Superior temporal gyrus (tissue), 1 donor: ENCODE measurements around the gene BCORL1.

Experiments used
- DNase-seq: peaks from one replicate; pipeline ENCODE4 v3.0.0-alpha.2; 2016; ENCODE audit errors: extremely low spot score

BCORL1 gene

GRCh38 chrX:130091980-130092522, 109.6 kb downstream of the BCORL1 start:
- DNase-seq: no peak

- no peak for DNase-seq
Observed at GRCh38 chrX:130093271-130093670, 110.8 kb downstream of the BCORL1 start.

GRCh38 chrX:130094696-130095095, 112.3 kb downstream of the BCORL1 start:
- no peak for DNase-seq

- no peak for DNase-seq
Observed at GRCh38 chrX:130095249-130096030, 113.0 kb downstream of the BCORL1 start.

- no peak for DNase-seq
Observed at GRCh38 chrX:130097507-130098209, 115.2 kb downstream of the BCORL1 start.

GRCh38 chrX:130098210-130098552, 115.7 kb downstream of the BCORL1 start:
- no peak for DNase-seq

GRCh38 chrX:130100180-130100579, 117.7 kb downstream of the BCORL1 start:
- DNase-seq: no peak

- DNase-seq: no peak
Observed at GRCh38 chrX:130103605-130104004, 121.2 kb downstream of the BCORL1 start.

- no peak for DNase-seq
Observed at GRCh38 chrX:130105244-130105643, 122.8 kb downstream of the BCORL1 start.

GRCh38 chrX:130106071-130106470, 123.6 kb downstream of the BCORL1 start:
- DNase-seq: no peak
